Common myeloid progenitor, CD34-positive (primary cell): ENCODE measurements around the gene PTPRA.

Experiments
- CTCF ChIA-PET: fragments of 350-600 bp; sonication (Branson Sonifier 250); formaldehyde crosslinking; loops from one replicate; lab custom pipeline; 2021; ENCODE audit warnings: antibody characterized with exemption; lab: Charles Lee
- POLR2A ChIA-PET: fragments of 350-600 bp; sonication (Branson Sonifier 250); formaldehyde crosslinking; loops from one replicate; lab custom pipeline; 2021; ENCODE audit warnings: antibody characterized with exemption; lab: Charles Lee
- DNase-seq, 3 donors: peaks; one replicate each; pipeline versions ENCODE4 v3.0.0 to v3.0.0-alpha.2; 2013
- H3K27ac ChIP-seq, 2 experiments: 1 replicate in 1 of 2; 2 replicates in 1 of 2; pipeline ENCODE4 v1.7.0; 2013; ENCODE audit warnings: inconsistent platforms in 2 of 2, low read length in 2 of 2, mild to moderate bottlenecking in 2 of 2, low read depth in 1 of 2, moderate library complexity in 1 of 2; ENCODE audit not compliant: severe bottlenecking in 2 of 2, insufficient read depth in 1 of 2, poor library complexity in 1 of 2
- H3K27me3 ChIP-seq, 5 experiments: replicated peaks in 2 of 5; 1 replicate in 3 of 5; 2 replicates in 2 of 5; pipeline versions ENCODE4 v1.6.1 to v1.7.0; 2013; ENCODE audit warnings: low read length in 4 of 5, mild to moderate bottlenecking in 2 of 5, moderate library complexity in 2 of 5, inconsistent platforms in 1 of 5; ENCODE audit not compliant: insufficient read depth in 5 of 5, control insufficient read depth in 4 of 5
- H3K36me3 ChIP-seq, 4 experiments: 1 replicate in 2 of 4; 2 replicates in 2 of 4; pipeline versions ENCODE4 v1.6.1 to v1.7.0; 2013; ENCODE audit warnings: low read length in 3 of 4, control low read depth in 1 of 4, mild to moderate bottlenecking in 1 of 4; ENCODE audit not compliant: control insufficient read depth in 4 of 4, insufficient read depth in 4 of 4
- H3K4me1 ChIP-seq, 4 experiments: 1 replicate in 3 of 4; 2 replicates in 1 of 4; pipeline versions ENCODE4 v1.6.1 to v1.7.1; 2013; ENCODE audit warnings: low read length in 3 of 4, mild to moderate bottlenecking in 3 of 4, control low read depth in 1 of 4, inconsistent platforms in 1 of 4, moderate library complexity in 1 of 4; ENCODE audit not compliant: control insufficient read depth in 4 of 4, insufficient read depth in 4 of 4; ENCODE audit errors: control extremely low read depth in 1 of 4
- H3K4me3 ChIP-seq, 7 experiments: 1 replicate in 4 of 7; 2 replicates in 3 of 7; pipeline versions ENCODE4 v1.5.1 to v1.7.0; 2013; ENCODE audit warnings: mild to moderate bottlenecking in 7 of 7, low read length in 6 of 7, moderate library complexity in 6 of 7, inconsistent platforms in 2 of 7, low read depth in 2 of 7, control low read depth in 1 of 7; ENCODE audit not compliant: insufficient read depth in 4 of 7, control insufficient read depth in 1 of 7; ENCODE audit errors: extremely low read depth in 1 of 7
- H3K9me3 ChIP-seq, 5 experiments: 1 replicate in 4 of 5; 2 replicates in 1 of 5; pipeline versions ENCODE4 v1.6.1 to v1.7.1; 2013; ENCODE audit warnings: low read length in 4 of 5, mild to moderate bottlenecking in 2 of 5, inconsistent platforms in 1 of 5, low read depth in 1 of 5, moderate library complexity in 1 of 5; ENCODE audit not compliant: control insufficient read depth in 4 of 5, insufficient read depth in 2 of 5; ENCODE audit errors: control extremely low read depth in 1 of 5
- WGBS: methylation state at CpG from one replicate; pipeline ENCODE4 v1.1.5; 2013; ENCODE audit not compliant: insufficient coverage; 5-methylcytosine and 5-hydroxymethylcytosine counted together

The PTPRA gene

DNA sequence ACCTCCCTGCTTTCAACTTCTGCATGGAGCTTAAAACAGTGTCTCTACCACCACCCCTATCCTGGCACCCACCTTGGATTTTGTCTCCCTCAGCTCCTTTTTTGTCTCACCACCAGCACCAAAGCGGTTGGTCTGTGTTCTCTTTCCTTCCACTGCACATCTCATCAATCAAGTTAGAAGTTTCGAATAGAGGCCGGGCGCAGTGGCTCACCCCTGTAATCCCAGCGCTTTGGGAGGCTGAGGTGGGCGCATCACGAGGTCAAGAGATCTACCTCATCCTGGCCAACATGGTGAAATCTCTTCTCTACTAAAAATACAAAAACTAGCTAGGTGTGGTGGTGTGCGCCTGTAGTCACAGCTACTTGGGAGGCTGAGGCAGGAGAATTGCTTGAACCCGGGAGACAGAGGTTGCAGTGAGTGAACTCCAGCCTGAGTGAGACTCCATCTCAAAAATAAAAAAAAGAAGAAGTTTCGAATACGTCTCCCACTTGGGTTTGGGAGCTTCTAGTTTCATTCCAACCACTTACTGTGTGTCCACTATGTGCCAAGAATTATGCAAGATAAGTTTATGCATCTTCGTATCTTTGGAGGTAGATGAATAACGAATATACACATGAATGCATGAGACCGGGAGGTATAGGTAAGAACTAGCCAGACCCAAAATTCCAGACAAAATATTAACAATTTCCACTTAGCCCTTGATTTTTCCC, 38.7 kb upstream of the PTPRA start:
- no peaks in the 10 kb centered on the region for H3K27me3 ChIP-seq
- peaks cover 2 to 31% (median 19%) of the 10 kb centered on the region in 4 experiments for H3K36me3 ChIP-seq
- no peak for DNase-seq
- POLR2A ChIA-PET = no interaction called here
- H3K27ac ChIP-seq = no peak overlapping the region
- H3K4me3 ChIP-seq = no peak overlapping the region
- CTCF ChIA-PET = interaction anchor here (0.5 to 1.2 kb wide), 2 partner anchors 78 to 166 kb away, joined by 3 read pairs; no protein-coding TSS in a partner anchor
- H3K4me1 ChIP-seq = peaks cover 0 to 9% (median 4%) of the 10 kb centered on the region in 4 experiments
- H3K9me3 ChIP-seq = no peaks in the 10 kb centered on the region
- 94% methylated on average over 9 of the region's 14 CpGs for WGBS

DNA sequence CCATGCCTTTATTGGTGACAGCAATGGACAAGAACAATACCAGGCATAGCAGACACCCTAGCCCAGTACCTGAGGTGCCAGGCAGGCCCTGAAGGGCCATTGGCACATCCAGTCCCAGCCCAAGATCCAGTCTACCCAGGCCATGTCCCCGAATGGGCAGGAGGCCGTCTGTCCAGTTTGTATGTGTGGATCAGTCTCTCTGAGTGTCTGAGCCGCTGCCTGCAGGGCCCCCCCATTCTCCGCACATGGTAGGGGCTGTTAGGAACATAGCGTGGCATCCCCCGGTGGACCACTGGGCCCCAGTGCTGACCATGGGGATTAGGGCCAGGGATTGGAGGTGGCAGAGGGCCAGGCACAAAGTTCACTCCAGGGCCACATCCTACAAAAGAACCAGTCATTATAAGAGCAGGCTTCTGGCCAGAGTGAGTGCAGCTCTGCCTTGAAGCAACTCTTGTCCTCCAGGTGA, 37.9 kb upstream of the PTPRA start:
- 96% methylated on average over 4 of the region's 6 CpGs for WGBS
- no peak overlapping the region for H3K27ac ChIP-seq
- POLR2A ChIA-PET = no interaction called here
- DNase-seq = no peak
- peaks cover 2 to 31% (median 19%) of the 10 kb centered on the region in 4 experiments for H3K36me3 ChIP-seq
- H3K27me3 ChIP-seq = no peaks in the 10 kb centered on the region
- CTCF ChIA-PET = no interaction called here
- H3K4me3 ChIP-seq = no peak overlapping the region
- H3K4me1 ChIP-seq = peaks cover 0 to 17% (median 11%) of the 10 kb centered on the region in 4 experiments
- no peaks in the 10 kb centered on the region for H3K9me3 ChIP-seq

DNA sequence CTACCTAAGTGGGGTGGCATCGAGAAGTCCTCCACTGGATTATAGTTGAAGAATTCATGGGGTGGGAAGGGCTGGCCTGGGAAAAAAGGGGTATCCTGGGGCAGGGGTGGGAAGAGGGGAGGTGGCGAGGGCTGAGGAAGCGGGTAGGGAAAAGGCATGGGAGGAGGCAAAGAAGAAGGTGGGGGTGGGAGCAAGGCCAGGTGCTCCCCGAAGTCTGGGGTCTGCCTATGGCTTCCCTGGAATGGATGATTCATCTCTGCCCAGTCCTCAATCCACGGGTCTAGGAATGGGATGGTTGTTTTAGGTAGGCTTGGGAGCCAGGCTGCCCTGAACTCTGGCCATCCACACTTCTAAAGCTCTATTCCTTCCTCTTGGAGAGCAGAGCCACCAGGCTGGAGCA, 37.2 kb upstream of the PTPRA start:
- Histone ChIP-seq H3K4me3 (no peak overlapping the region), H3K9me3 (no peaks in the 10 kb centered on the region), H3K36me3 (peaks cover 2 to 31% (median 19%) of the 10 kb centered on the region in 4 experiments), H3K4me1 (peaks cover 0 to 18% (median 11%) of the 10 kb centered on the region in 4 experiments), H3K27me3 (no peaks in the 10 kb centered on the region), H3K27ac (no peak overlapping the region)
- ChIA-PET POLR2A (no interaction called here), CTCF (interaction anchor here (1.0 kb wide), 1 partner anchor 16 kb away, joined by 3 read pairs; no protein-coding TSS in a partner anchor)
- DNase-seq = no peak
- 87% methylated on average over 5 of the region's 5 CpGs for WGBS

DNA sequence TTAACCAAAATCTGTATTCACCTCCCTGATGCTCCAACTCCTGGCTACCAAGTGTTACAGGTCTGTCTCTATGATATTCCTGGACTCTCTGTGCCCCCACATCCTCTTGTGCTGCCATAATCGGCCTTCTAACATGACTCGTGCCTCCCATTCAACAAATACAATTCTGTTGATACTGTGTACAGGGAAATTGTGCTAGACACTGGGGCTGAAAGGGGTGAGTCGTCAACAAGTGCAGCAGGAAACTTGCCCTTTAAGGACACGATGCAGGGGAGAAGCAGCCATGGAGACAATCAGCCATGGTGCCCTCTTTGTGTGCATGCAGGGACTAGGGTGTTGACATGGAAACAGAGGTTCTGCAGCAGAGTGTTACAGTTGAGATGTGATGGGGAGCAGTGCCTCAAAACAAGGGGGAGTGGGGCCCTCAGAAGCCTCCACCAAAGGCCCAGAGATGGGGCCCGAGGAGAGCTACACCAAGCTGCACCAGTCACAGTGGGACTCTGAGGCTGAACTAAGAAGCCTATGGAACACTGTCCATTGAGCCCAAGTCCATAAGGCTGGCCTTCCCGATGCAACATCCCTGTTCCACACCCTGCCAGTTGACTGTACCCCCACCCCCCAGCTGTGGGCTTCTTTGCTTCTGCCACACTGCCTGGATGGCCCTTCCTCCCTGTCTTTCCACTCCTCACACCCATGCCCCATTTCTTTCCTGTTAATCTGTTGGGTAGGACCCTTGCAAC, 35.9 kb upstream of the PTPRA start:
- POLR2A ChIA-PET = no interaction called here
- H3K4me3 ChIP-seq = no peak overlapping the region

DNA sequence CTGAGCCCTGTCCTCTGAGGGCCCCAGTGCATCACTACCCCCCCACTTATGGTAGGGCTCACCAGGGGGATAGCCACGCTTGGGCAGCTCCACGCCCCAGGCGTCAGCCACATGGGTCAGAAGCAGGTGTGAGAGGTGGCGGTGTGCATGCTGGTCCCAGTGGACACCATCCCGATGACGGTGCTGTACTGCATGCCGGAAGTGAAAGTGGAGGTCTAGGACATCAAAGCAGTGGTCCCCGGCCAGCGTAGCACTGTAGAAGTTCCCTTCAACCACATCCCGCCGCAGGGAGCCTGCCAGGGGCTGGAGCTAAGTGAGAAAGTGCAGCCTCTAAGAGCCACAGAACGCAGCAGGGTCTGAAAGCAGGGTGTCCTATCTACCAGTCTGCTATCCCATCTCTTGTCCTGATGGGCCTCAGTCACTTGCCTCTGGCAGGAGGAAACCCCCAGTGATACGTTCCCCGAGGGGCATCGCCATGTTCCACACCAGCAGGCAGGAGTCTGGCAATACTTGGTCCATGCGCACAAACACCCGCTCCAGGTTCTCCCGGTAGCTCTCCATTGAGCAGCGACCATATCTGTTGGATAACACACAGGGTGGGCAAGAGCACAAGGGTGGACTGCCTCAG, 35.0 kb upstream of the PTPRA start:
- H3K36me3 ChIP-seq = peaks cover 2 to 31% (median 19%) of the 10 kb centered on the region in 4 experiments
- H3K4me1 ChIP-seq = peaks cover 3 to 20% (median 13%) of the 10 kb centered on the region in 4 experiments
- DNase-seq = no peak
- H3K27ac ChIP-seq = no peak overlapping the region
- CTCF ChIA-PET = interaction anchor here (1.2 to 1.4 kb wide), 2 partner anchors 13 to 125 kb away, joined by 3 read pairs; no protein-coding TSS in a partner anchor
- POLR2A ChIA-PET = no interaction called here
- H3K4me3 ChIP-seq = no peak overlapping the region
- H3K9me3 ChIP-seq = no peaks in the 10 kb centered on the region
- WGBS = 98% methylated on average over 19 of the region's 19 CpGs
- H3K27me3 ChIP-seq = no peaks in the 10 kb centered on the region

More for the DNA sequence above, 35.9 kb upstream of the PTPRA start:
- H3K27me3 ChIP-seq = no peaks in the 10 kb centered on the region
- no peak for DNase-seq
- H3K4me1 ChIP-seq = peaks cover 3 to 20% (median 13%) of the 10 kb centered on the region in 4 experiments
- WGBS = 96% methylated on average over 4 of the region's 6 CpGs
- no peaks in the 10 kb centered on the region for H3K9me3 ChIP-seq
- H3K27ac ChIP-seq = no peak overlapping the region
- peaks cover 2 to 31% (median 19%) of the 10 kb centered on the region in 4 experiments for H3K36me3 ChIP-seq
- CTCF ChIA-PET = no interaction called here

DNA sequence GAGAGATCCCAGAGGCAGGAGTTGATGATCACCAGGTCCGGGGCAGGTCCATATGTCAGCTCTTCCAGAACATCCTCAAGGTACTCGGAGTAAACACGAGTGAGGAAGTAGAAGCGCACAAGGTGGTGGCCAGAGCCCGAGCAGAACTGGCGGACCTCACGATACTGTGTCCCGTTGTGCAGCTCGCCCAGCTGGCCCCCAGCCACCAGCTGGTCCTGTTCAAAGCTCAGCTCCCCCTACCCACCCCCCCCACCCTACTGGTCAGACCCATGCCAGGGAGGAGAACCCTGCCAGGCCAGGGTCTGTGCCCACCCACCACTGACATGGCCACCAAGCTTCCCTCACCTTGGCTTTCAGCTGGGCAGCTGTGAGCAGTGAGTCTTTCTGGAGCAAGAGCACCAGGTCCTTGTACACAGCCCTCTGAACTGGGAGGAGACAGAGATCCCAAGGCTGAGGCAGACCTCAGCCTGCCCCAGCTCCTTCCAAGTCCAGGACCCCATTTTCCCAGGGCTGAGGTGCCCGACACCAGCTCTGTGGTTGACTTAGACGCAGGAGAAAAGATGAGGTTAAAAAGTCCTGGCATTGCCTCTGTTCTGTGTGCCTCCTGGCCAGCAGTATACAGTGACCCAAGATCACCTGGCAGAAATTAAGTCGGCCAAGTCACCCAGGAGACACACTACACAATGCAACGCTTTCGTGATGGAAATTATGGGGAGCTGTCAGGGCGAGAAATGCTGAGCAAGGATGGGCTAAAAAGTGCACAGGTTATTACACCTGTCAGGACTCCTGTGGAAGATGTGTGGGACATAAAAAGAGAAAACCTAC, 34.2 kb upstream of the PTPRA start:
- H3K4me1 ChIP-seq = peaks cover 3 to 20% (median 13%) of the 10 kb centered on the region in 4 experiments
- H3K27ac ChIP-seq = no peak overlapping the region
- no peak overlapping the region for H3K4me3 ChIP-seq
- CTCF ChIA-PET = interaction anchor here (1.2 to 1.7 kb wide), 3 partner anchors 10 to 126 kb away, joined by 3 to 7 read pairs (median 3); no protein-coding TSS in a partner anchor
- POLR2A ChIA-PET = interaction anchor here (1.6 kb wide), 1 partner anchor 38 kb away, joined by 9 read pairs; no protein-coding TSS in a partner anchor
- peaks cover 2 to 31% (median 22%) of the 10 kb centered on the region in 4 experiments for H3K36me3 ChIP-seq
- DNase-seq = no peak
- WGBS = 97% methylated on average over 5 of the region's 15 CpGs
- no peaks in the 10 kb centered on the region for H3K9me3 ChIP-seq
- no peaks in the 10 kb centered on the region for H3K27me3 ChIP-seq
